Astrocyte (in vitro differentiated cells and primary cell): ENCODE measurements around the gene FAM25A.

Experiments
- EZH2 ChIP-seq: IDR thresholded peaks from 2 replicates; pipeline ENCODE4 v1.6.1; 2012; ENCODE audit warnings: mild to moderate bottlenecking, low read length, inconsistent platforms; ENCODE audit not compliant: insufficient read depth
- TF ChIP-seq, protein P1 (sequence below): IDR thresholded peaks from 2 replicates; pipeline ENCODE4 v1.5.1; 2011; ENCODE audit warnings: low read depth, mild to moderate bottlenecking, inconsistent platforms, low read length, moderate library complexity; ENCODE audit not compliant: insufficient read depth

DNA sequence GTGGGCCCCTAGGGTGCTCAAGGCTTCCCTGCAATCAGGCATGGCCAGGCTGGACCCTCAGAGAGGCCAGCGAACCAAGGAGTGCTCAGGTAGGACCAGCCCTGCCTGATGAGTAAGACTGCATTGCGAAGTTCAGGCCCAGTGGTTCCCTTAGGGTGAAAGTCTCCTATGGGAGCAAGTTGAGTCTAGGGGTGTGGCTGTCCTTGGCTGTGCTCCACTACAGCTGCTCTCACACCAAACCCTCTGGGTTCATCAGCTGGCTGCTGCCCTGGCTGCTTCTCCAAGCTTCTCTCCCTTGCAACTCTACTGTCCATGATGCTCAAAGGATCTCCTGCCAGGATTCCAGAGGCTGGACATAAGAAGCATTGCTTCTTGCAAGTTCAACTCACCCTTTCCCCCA, 18.7 kb downstream of the FAM25A start:
- no peak for TF ChIP-seq EZH2
- TF ChIP-seq, protein P1, sequence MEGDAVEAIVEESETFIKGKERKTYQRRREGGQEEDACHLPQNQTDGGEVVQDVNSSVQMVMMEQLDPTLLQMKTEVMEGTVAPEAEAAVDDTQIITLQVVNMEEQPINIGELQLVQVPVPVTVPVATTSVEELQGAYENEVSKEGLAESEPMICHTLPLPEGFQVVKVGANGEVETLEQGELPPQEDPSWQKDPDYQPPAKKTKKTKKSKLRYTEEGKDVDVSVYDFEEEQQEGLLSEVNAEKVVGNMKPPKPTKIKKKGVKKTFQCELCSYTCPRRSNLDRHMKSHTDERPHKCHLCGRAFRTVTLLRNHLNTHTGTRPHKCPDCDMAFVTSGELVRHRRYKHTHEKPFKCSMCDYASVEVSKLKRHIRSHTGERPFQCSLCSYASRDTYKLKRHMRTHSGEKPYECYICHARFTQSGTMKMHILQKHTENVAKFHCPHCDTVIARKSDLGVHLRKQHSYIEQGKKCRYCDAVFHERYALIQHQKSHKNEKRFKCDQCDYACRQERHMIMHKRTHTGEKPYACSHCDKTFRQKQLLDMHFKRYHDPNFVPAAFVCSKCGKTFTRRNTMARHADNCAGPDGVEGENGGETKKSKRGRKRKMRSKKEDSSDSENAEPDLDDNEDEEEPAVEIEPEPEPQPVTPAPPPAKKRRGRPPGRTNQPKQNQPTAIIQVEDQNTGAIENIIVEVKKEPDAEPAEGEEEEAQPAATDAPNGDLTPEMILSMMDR: no peak
